Measurements from ENCODE around the gene IFNGR1. TPM values are rescaled to one million over a fixed set of nuclear protein-coding genes. Genes with fewer than 3 reads are reported as not detected.

Gene IFNGR1
- total and polyA plus RNA-seq, 12 donors = 55.8 to 132 (median 78.7) TPM

DNA sequence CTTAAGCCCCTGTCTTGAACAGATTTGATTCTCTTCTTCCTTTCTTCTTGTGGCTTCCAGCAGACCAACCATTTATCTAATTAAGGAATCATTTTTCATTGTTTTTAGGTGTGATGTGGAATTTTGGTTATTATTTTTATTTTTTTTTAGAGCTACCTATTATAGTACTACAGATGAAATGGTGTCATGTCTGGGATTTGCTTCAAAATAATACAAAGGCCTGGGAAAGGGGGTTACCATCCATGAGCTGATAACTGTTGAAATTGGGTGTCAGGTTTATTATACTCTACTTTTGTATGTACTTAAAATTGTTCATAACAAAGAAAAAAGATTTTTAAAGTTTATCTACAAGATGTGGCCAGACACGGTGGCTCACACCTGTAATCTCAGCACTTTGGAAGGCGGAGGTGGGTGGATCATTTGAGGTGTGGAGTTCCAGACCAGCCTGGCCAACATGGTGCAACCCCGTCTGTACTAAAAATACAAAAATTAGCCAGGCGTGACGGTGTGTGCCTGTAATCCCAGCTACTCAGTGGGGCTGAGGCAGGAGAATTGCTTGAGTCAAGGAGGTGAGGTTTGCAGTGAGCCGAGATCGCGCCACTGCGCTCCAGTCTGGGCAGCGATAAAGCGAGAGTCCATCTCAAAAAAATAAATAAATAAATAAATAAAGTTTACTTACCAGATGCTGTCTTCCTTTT, 46.3 kb downstream of the IFNGR1 start:
- H3K4me1 ChIP-seq = peaks cover 0 to 18% (median 0%) of the 10 kb centered on the region in 9 donors
- H3K36me3 ChIP-seq = no peaks in the 10 kb centered on the region
- no peak for DNase-seq
- ATAC-seq = no peak
- H3K4me3 ChIP-seq = no peak overlapping the region
- TF ChIP-seq, protein P1, sequence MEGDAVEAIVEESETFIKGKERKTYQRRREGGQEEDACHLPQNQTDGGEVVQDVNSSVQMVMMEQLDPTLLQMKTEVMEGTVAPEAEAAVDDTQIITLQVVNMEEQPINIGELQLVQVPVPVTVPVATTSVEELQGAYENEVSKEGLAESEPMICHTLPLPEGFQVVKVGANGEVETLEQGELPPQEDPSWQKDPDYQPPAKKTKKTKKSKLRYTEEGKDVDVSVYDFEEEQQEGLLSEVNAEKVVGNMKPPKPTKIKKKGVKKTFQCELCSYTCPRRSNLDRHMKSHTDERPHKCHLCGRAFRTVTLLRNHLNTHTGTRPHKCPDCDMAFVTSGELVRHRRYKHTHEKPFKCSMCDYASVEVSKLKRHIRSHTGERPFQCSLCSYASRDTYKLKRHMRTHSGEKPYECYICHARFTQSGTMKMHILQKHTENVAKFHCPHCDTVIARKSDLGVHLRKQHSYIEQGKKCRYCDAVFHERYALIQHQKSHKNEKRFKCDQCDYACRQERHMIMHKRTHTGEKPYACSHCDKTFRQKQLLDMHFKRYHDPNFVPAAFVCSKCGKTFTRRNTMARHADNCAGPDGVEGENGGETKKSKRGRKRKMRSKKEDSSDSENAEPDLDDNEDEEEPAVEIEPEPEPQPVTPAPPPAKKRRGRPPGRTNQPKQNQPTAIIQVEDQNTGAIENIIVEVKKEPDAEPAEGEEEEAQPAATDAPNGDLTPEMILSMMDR (IDR thresholded peaks at IDR 0.05) = no peak
- WGBS, 2 donors = 96 to 99% methylated on average over 11 of the region's 11 CpGs
- peaks cover 0 to 5% (median 0%) of the 10 kb centered on the region in 11 donors for H3K9me3 ChIP-seq
- no peak overlapping the region for H3K27ac ChIP-seq
- H3K27me3 ChIP-seq = no peaks in the 10 kb centered on the region
- intact Hi-C loops (cut with DNase I) = no loop called here

DNA sequence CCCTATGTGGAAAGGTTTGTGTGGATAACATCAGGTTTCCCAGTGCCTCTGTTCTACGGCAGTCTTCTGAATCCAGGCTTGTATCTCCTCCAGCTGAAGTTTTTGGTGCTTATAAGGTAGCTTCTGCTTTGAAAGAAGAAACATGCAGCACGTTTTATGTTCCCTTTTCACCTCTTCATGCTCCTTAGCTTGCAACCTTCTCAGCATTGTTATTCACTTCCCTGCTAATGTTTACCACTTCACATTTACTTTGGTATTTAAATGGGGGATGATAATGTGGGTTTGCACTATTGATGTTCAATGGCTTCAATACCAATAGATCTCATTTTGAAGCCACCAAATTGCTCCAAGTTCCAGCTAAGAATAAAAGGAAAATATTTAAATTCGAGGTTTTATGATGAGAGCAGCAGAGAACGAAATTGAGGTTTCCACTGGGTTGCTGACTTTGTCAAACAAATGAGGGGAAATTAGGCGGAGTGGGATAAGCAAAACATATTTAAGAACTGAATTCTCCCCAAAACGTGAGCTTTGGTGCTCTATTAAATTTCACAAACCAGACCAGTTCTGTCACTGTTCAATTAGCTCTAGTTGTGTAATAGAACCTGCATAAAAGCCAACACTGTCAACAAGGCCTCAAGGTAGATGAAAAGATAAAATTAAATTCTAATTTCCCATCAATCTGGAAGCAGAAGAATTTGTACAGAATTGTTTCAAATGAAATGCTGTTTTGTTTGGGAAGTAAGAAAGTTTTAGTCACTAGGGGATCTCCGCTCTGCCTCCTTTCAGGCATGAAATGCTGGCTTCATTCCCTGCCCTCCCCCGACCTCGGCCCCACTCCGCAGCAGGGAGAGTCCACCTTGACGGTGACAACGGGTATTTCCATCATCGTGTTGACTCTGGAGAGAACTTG, 47.1 kb downstream of the IFNGR1 start:
- intact Hi-C loops (cut with DNase I) = no loop called here
- DNase-seq (no peak), ATAC-seq (no peak)
- TF ChIP-seq, protein P1 (IDR thresholded peaks at IDR 0.05) = no peak
- Histone ChIP-seq H3K36me3 (no peaks in the 10 kb centered on the region), H3K4me1 (peaks cover 0 to 18% (median 0%) of the 10 kb centered on the region in 9 donors), H3K9me3 (peaks cover 0 to 5% (median 0%) of the 10 kb centered on the region in 11 donors), H3K4me3 (no peak overlapping the region), H3K27me3 (no peaks in the 10 kb centered on the region), H3K27ac (no peak overlapping the region)
- WGBS, 2 donors = 69 to 71% methylated on average over 13 of the region's 13 CpGs

DNA sequence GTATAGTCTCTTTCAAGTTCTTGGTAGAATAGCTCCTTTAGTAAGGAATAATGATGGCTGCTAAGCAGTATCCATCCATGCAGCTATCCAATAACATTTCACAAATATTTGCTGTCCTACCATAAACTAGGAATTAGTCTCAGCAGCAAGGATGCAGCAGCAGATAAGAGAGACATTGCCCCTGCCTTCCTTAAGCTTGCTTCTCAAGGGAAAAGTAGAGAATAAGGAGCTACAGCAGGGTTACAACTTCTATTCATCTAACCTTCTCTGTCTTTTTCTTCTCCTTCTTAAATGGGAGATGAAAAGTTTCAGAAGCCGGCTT, 48.2 kb downstream of the IFNGR1 start:
- intact Hi-C loops (cut with DNase I) = no loop called here
- 95 to 96% methylated on average over 1 of the region's 1 CpG for WGBS, 2 donors
- DNase-seq (no peak), ATAC-seq (no peak)
- Histone ChIP-seq H3K27me3 (no peaks in the 10 kb centered on the region), H3K4me1 (peaks cover 0 to 18% (median 0%) of the 10 kb centered on the region in 9 donors), H3K27ac (no peak overlapping the region), H3K9me3 (peaks cover 0 to 5% (median 0%) of the 10 kb centered on the region in 11 donors), H3K36me3 (no peaks in the 10 kb centered on the region), H3K4me3 (no peak overlapping the region)
- TF ChIP-seq, protein P1 (IDR thresholded peaks at IDR 0.05) = no peak

DNA sequence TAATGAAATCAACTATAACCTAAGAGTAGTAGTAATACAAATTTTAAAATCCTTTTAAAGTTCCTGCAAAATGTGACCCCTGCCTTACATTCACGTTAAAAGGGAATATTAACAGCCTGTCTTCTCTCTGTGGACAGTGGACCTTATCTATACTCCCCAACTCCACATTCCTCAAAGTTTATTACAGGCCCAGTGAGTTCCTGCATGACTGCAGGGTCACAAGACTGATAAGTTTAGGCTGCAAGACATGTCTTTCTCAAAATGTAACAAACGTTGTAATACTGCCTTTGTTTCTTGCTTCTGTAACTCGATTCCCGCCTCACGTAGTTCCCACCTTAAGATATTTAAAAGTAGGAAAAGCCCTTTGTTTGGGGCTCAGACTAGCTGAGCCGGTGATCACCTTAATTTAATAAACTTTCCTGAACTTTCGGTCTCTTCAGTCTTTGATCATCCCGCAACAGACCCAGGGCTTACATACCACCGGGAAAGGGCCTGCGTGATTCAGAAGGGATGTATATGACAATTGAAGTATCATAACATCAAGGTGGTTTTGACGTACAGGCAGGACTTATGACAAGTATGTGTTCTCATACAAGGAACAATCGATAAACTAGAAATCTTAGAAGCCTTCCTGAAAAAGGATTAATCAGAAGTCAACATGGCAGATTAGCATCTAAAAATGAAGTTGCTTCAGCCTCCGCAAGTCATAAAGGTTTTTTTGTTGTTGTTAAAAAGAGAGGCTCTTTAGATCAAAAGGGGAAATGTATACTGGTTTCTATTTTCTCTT, 48.7 kb downstream of the IFNGR1 start:
- Histone ChIP-seq H3K36me3 (no peaks in the 10 kb centered on the region), H3K27me3 (no peaks in the 10 kb centered on the region), H3K27ac (no peak overlapping the region), H3K4me3 (no peak overlapping the region), H3K4me1 (peaks cover 0 to 19% (median 0%) of the 10 kb centered on the region in 9 donors), H3K9me3 (peaks cover 0 to 5% (median 0%) of the 10 kb centered on the region in 11 donors)
- no peak for ATAC-seq
- intact Hi-C loops (cut with DNase I) = no loop called here
- WGBS, 2 donors = 83 to 84% methylated on average over 13 of the region's 13 CpGs
- TF ChIP-seq, protein P1 (IDR thresholded peaks at IDR 0.05) = no peak
- DNase-seq = no peak
